CD14-positive monocyte (primary cell): ENCODE results near the gene ANO4. TPM values are rescaled to one million over a fixed set of nuclear protein-coding genes. Genes with fewer than 3 reads are reported as not detected.

ENCODE experiments used
- DNase-seq, 3 donors: peaks; one replicate each; pipeline ENCODE4 v3.0.0-alpha.2; 2011 to 2022
- H2AFZ ChIP-seq: 2 replicates; pipeline ENCODE4 v1.6.0; 2012; ENCODE audit warnings: mild to moderate bottlenecking, low read depth, low read length, inconsistent platforms; ENCODE audit not compliant: insufficient read depth, poor library complexity, severe bottlenecking
- H3K27ac ChIP-seq, 2 donors: 1 replicate in 1 of 2; 2 replicates in 1 of 2; pipeline ENCODE4 v1.5.1; 2012 to 2013; ENCODE audit warnings: low read length in 2 of 2, control low read depth in 1 of 2, inconsistent platforms in 1 of 2, low read depth in 1 of 2, mild to moderate bottlenecking in 1 of 2
- H3K27me3 ChIP-seq, 2 donors: one replicate each; pipeline versions ENCODE4 v1.6.0 to v1.6.1; 2011 to 2013; ENCODE audit warnings: low read length in 2 of 2; ENCODE audit not compliant: control insufficient read depth in 2 of 2, insufficient read depth in 2 of 2
- H3K36me3 ChIP-seq, 2 donors: replicated peaks in 1 of 2; 1 replicate in 1 of 2; 2 replicates in 1 of 2; pipeline versions ENCODE4 v1.5.1 to v1.6.1; 2012 to 2013; ENCODE audit warnings: low read length in 2 of 2, control low read depth in 1 of 2, inconsistent platforms in 1 of 2, mild to moderate bottlenecking in 1 of 2; ENCODE audit not compliant: insufficient read depth in 2 of 2, control insufficient read depth in 1 of 2
- H3K4me1 ChIP-seq, 2 donors: 1 replicate in 1 of 2; 2 replicates in 1 of 2; pipeline versions ENCODE4 v1.5.1 to v1.6.1; 2012 to 2013; ENCODE audit warnings: low read length in 2 of 2, control low read depth in 1 of 2, inconsistent platforms in 1 of 2, mild to moderate bottlenecking in 1 of 2, moderate library complexity in 1 of 2; ENCODE audit not compliant: insufficient read depth in 2 of 2, control insufficient read depth in 1 of 2
- H3K4me2 ChIP-seq: replicated peaks from 2 replicates; pipeline ENCODE3; 2012; ENCODE audit warnings: low read length, moderate library complexity, mild to moderate bottlenecking; ENCODE audit not compliant: poor library complexity, severe bottlenecking; ENCODE audit errors: extremely low read depth
- H3K4me3 ChIP-seq, 3 experiments: fragments of 200-600 bp in 1 of 3; sonication (generic) in 1 of 3; replicated peaks in 1 of 3; 1 replicate in 2 of 3; 2 replicates in 1 of 3; pipeline ENCODE4 v1.5.1; 2011 to 2013; ENCODE audit warnings: low read length in 3 of 3, mild to moderate bottlenecking in 3 of 3, control low read depth in 2 of 3, low read depth in 2 of 3, inconsistent platforms in 1 of 3, moderate library complexity in 1 of 3
- H3K79me2 ChIP-seq: 2 replicates; pipeline ENCODE4 v1.6.0; 2012; ENCODE audit warnings: mild to moderate bottlenecking, control low read depth, inconsistent platforms, low read length, moderate library complexity; ENCODE audit not compliant: insufficient read depth
- H3K9ac ChIP-seq: 2 replicates; pipeline ENCODE4 v1.6.0; 2017; ENCODE audit warnings: low read length, mild to moderate bottlenecking; ENCODE audit not compliant: insufficient read depth, poor library complexity, severe bottlenecking
- H3K9me3 ChIP-seq, 2 donors: replicated peaks in 1 of 2; 1 replicate in 1 of 2; 2 replicates in 1 of 2; pipeline versions ENCODE4 v1.5.1 to v1.6.1; 2012 to 2013; ENCODE audit warnings: low read length in 2 of 2, control low read depth in 1 of 2; ENCODE audit not compliant: control insufficient read depth in 1 of 2, insufficient read depth in 1 of 2
- H4K20me1 ChIP-seq: 2 replicates; pipeline ENCODE4 v1.6.0; 2012; ENCODE audit warnings: mild to moderate bottlenecking, low read length, control low read depth, moderate library complexity; ENCODE audit not compliant: insufficient read depth
- H3K27ac Mint-ChIP-seq, 7 donors: one replicate each; pipeline ENCODE4 v1.8.0; 2020; ENCODE audit warnings: mild to moderate bottlenecking in 7 of 7, mixed read lengths in 7 of 7, moderate library complexity in 6 of 7, inconsistent platforms in 2 of 7
- H3K27me3 Mint-ChIP-seq, 3 donors: one replicate each; pipeline ENCODE4 v1.8.0; 2021 to 2022; ENCODE audit warnings: low read depth in 3 of 3, mild to moderate bottlenecking in 3 of 3, mixed read lengths in 3 of 3, moderate library complexity in 3 of 3, inconsistent platforms in 1 of 3
- H3K36me3 Mint-ChIP-seq, 2 donors: one replicate each; pipeline ENCODE4 v1.8.0; 2020; ENCODE audit warnings: mixed read lengths in 2 of 2, inconsistent platforms in 1 of 2, mild to moderate bottlenecking in 1 of 2
- H3K4me1 Mint-ChIP-seq: one replicate; pipeline ENCODE4 v1.8.0; 2020; ENCODE audit warnings: mild to moderate bottlenecking, mixed read lengths
- H3K4me3 Mint-ChIP-seq, 2 donors: one replicate each; pipeline ENCODE4 v1.8.0; 2020; ENCODE audit warnings: mild to moderate bottlenecking in 2 of 2, mixed read lengths in 2 of 2, moderate library complexity in 1 of 2
- H3K9me3 Mint-ChIP-seq, 7 donors: one replicate each; pipeline ENCODE4 v1.8.0; 2020 to 2022; ENCODE audit warnings: mixed read lengths in 7 of 7, mild to moderate bottlenecking in 6 of 7, moderate library complexity in 6 of 7, inconsistent platforms in 2 of 7
- WGBS: methylation state at CpG from one replicate; pipeline ENCODE4 v1.1.5; 2013; ENCODE audit warnings: missing lambda C conversion rate; ENCODE audit not compliant: insufficient coverage; 5-methylcytosine and 5-hydroxymethylcytosine counted together
- intact Hi-C, 2 donors: fragments of 100-400 bp; cut with micrococcal nuclease; formaldehyde crosslinking; loops; one replicate each; pipeline versions ENCODE4 v1.15.0 to v1.15.1; 2023
- polyA plus RNA-seq, 3 donors: library from polyadenylated mRNA; depleted of rRNA in 1 of 3; unstranded in 2 of 3; stranded (reverse) in 1 of 3; fragments of 300-500 nt in 2 of 3; fragments of >200 nt in 1 of 3; fragmentation: Illumina TruSeq in 2 of 3; gene quantifications; 1 replicate in 2 of 3; 2 replicates in 1 of 3; pipeline ENCODE4 v1.2.3, GENCODE V29; 2012 to 2021
- TF ChIP-seq, protein P1 (sequence below): fragments of 200-600 bp; IDR thresholded peaks from one replicate; pipeline ENCODE4 v1.8.0; 2022; ENCODE audit warnings: antibody characterized with exemption, mild to moderate bottlenecking

ANO4 gene
- polyA plus RNA-seq, 3 donors: not detected

GRCh38 chr12:100862676-100863075, 68.1 kb downstream of the ANO4 start:
- H3K9me3 Mint-ChIP-seq: peaks cover 0 to 3% (median 0%) of the 10 kb centered on the region in 7 donors
- intact Hi-C loops: no loop called here
- no peaks in the 10 kb centered on the region for H3K79me2 ChIP-seq

GRCh38 chr12:100864366-100864765, 69.8 kb downstream of the ANO4 start:
- Histone ChIP-seq H3K27me3 (no peaks in the 10 kb centered on the region), H2AFZ (no peak overlapping the region), H3K79me2 (no peaks in the 10 kb centered on the region), H3K4me2 (no peak overlapping the region), H4K20me1 (no peaks in the 10 kb centered on the region), H3K27ac (no peak overlapping the region), H3K36me3 (no peaks in the 10 kb centered on the region), H3K4me3 (no peak overlapping the region), H3K4me1 (no peaks in the 10 kb centered on the region), H3K9me3 (no peaks in the 10 kb centered on the region), H3K9ac (no peak overlapping the region)
- no peak overlapping the region for H3K4me3 Mint-ChIP-seq
- TF ChIP-seq, protein P1, sequence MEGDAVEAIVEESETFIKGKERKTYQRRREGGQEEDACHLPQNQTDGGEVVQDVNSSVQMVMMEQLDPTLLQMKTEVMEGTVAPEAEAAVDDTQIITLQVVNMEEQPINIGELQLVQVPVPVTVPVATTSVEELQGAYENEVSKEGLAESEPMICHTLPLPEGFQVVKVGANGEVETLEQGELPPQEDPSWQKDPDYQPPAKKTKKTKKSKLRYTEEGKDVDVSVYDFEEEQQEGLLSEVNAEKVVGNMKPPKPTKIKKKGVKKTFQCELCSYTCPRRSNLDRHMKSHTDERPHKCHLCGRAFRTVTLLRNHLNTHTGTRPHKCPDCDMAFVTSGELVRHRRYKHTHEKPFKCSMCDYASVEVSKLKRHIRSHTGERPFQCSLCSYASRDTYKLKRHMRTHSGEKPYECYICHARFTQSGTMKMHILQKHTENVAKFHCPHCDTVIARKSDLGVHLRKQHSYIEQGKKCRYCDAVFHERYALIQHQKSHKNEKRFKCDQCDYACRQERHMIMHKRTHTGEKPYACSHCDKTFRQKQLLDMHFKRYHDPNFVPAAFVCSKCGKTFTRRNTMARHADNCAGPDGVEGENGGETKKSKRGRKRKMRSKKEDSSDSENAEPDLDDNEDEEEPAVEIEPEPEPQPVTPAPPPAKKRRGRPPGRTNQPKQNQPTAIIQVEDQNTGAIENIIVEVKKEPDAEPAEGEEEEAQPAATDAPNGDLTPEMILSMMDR: no peak
- no peaks in the 10 kb centered on the region for H3K27me3 Mint-ChIP-seq
- intact Hi-C loops: no loop called here
- H3K36me3 Mint-ChIP-seq: no peaks in the 10 kb centered on the region
- H3K4me1 Mint-ChIP-seq: no peaks in the 10 kb centered on the region
- peaks cover 0 to 3% (median 0%) of the 10 kb centered on the region in 7 donors for H3K9me3 Mint-ChIP-seq
- WGBS: 83% methylated on average over 2 of the region's 6 CpGs
- DNase-seq: no peak
- no peak overlapping the region for H3K27ac Mint-ChIP-seq

More at GRCh38 chr12:100862676-100863075, 68.1 kb downstream of the ANO4 start:
- no peak overlapping the region for H3K4me3 Mint-ChIP-seq
- peak overlapping the region in 1 of 7 donors; percentile 47 for H3K27ac Mint-ChIP-seq
- no peak for DNase-seq
- H3K36me3 Mint-ChIP-seq: no peaks in the 10 kb centered on the region
- TF ChIP-seq, protein P1: no peak
- no peaks in the 10 kb centered on the region for H3K36me3 ChIP-seq
- no peaks in the 10 kb centered on the region for H3K9me3 ChIP-seq
- H3K4me3 ChIP-seq: no peak overlapping the region
- H3K27ac ChIP-seq: no peak overlapping the region
- WGBS: 32% methylated on average over 3 of the region's 4 CpGs
- H2AFZ ChIP-seq: no peak overlapping the region
- H3K4me2 ChIP-seq: no peak overlapping the region
- no peaks in the 10 kb centered on the region for H3K4me1 ChIP-seq
- H3K27me3 ChIP-seq: no peaks in the 10 kb centered on the region
- H3K27me3 Mint-ChIP-seq: no peaks in the 10 kb centered on the region
- H3K9ac ChIP-seq: no peak overlapping the region
- H4K20me1 ChIP-seq: no peaks in the 10 kb centered on the region
- H3K4me1 Mint-ChIP-seq: no peaks in the 10 kb centered on the region
